Measurements from ENCODE around the gene PGAM1.

The PGAM1 gene

GRCh38 chr10:97427571-97428179, 1.7 kb downstream of the PGAM1 start:
- H2BK120ac ChIP-seq (ENCODE audit: low read depth, low read length) = no peak overlapping the region
- H3K4me2 ChIP-seq (ENCODE audit: insufficient read depth, low read length, poor library complexity, severe bottlenecking) = peak overlapping the region; percentile 63
- DNase-seq (ENCODE audit: low spot score) = peak; percentile 63
- H2BK12ac ChIP-seq (ENCODE audit: low read length) = no peak overlapping the region
- no CpG with 5 or more reads among the region's 9 CpGs for WGBS, 2 donors (ENCODE audit: extremely low coverage in 2 of 2, insufficient read length in 2 of 2, insufficient replicate concordance in 1 of 2)
- H3K14ac ChIP-seq (ENCODE audit: low read length) = no peak overlapping the region
- H2AK5ac ChIP-seq (ENCODE audit: low read depth, low read length) = no peak overlapping the region
- no peak overlapping the region for H2BK15ac ChIP-seq (ENCODE audit: low read length)
- H3K4ac ChIP-seq (ENCODE audit: low read length) = no peak overlapping the region
- no peak overlapping the region for H2BK5ac ChIP-seq (ENCODE audit: low read length)
- H3K23ac ChIP-seq (ENCODE audit: low read depth, low read length, poor library complexity) = no peak overlapping the region
- H3K79me1 ChIP-seq (ENCODE audit: low read depth, low read length) = peaks cover 4% of the 10 kb centered on the region
- H2AFZ ChIP-seq (ENCODE audit: low read length) = no peak overlapping the region
- H3K4me1 ChIP-seq (ENCODE audit: control insufficient read depth in 2 of 2, insufficient read depth in 1 of 2, low read depth in 1 of 2, low read length in 2 of 2) = peaks cover 6% of the 10 kb centered on the region in 2 donors
- no peak overlapping the region for H4K91ac ChIP-seq (ENCODE audit: low read depth, low read length, poor library complexity)
- H4K8ac ChIP-seq (ENCODE audit: low read depth, low read length) = no peak overlapping the region
- H3K9me3 ChIP-seq (replicated peaks in 1 of 2; ENCODE audit: control insufficient read depth in 2 of 2, insufficient read depth in 1 of 2, low read depth in 1 of 2, low read length in 2 of 2) = no peaks in the 10 kb centered on the region
- H3K4me3 ChIP-seq (ENCODE audit: low read length in 2 of 2) = peak overlapping the region; percentile 98 to 100
- peaks cover 21 to 45% of the 10 kb centered on the region in 2 donors for H3K36me3 ChIP-seq (replicated peaks in 1 of 2; ENCODE audit: control insufficient read depth in 2 of 2, insufficient read depth in 2 of 2, low read length in 2 of 2)
- H3K27ac ChIP-seq (replicated peaks; ENCODE audit: low read length) = peak overlapping the region; percentile 85
- H3K18ac ChIP-seq (ENCODE audit: low read length) = no peak overlapping the region
- peak overlapping the region; percentile 14 for H3K9ac ChIP-seq (ENCODE audit: low read depth, low read length, poor library complexity)
- no peaks in the 10 kb centered on the region for H3K27me3 ChIP-seq (ENCODE audit: control insufficient read depth in 3 of 3, insufficient read depth in 3 of 3, low read depth in 1 of 3, low read length in 3 of 3)

GRCh38 chr10:97428572-97428981, 2.6 kb downstream of the PGAM1 start:
- Histone ChIP-seq H2BK5ac (ENCODE audit: low read length) (no peak overlapping the region), H3K27ac (replicated peaks; ENCODE audit: low read length) (peak overlapping the region; percentile 29), H3K4me3 (ENCODE audit: low read length in 2 of 2) (peak overlapping the region in 1 of 2 donors; percentile 98), H3K27me3 (ENCODE audit: control insufficient read depth in 3 of 3, insufficient read depth in 3 of 3, low read depth in 1 of 3, low read length in 3 of 3) (no peaks in the 10 kb centered on the region), H2AK5ac (ENCODE audit: low read depth, low read length) (no peak overlapping the region), H3K79me1 (ENCODE audit: low read depth, low read length) (peaks cover 4% of the 10 kb centered on the region), H4K8ac (ENCODE audit: low read depth, low read length) (no peak overlapping the region), H3K23ac (ENCODE audit: low read depth, low read length, poor library complexity) (no peak overlapping the region), H3K9me3 (replicated peaks in 1 of 2; ENCODE audit: control insufficient read depth in 2 of 2, insufficient read depth in 1 of 2, low read depth in 1 of 2, low read length in 2 of 2) (no peaks in the 10 kb centered on the region), H3K4me1 (ENCODE audit: control insufficient read depth in 2 of 2, insufficient read depth in 1 of 2, low read depth in 1 of 2, low read length in 2 of 2) (peaks cover 6% of the 10 kb centered on the region in 2 donors), H2BK15ac (ENCODE audit: low read length) (no peak overlapping the region), H3K14ac (ENCODE audit: low read length) (no peak overlapping the region), H2AFZ (ENCODE audit: low read length) (no peak overlapping the region), H3K36me3 (replicated peaks in 1 of 2; ENCODE audit: control insufficient read depth in 2 of 2, insufficient read depth in 2 of 2, low read length in 2 of 2) (peaks cover 25 to 50% of the 10 kb centered on the region in 2 donors), H4K91ac (ENCODE audit: low read depth, low read length, poor library complexity) (no peak overlapping the region), H2BK120ac (ENCODE audit: low read depth, low read length) (no peak overlapping the region), H2BK12ac (ENCODE audit: low read length) (no peak overlapping the region), H3K18ac (ENCODE audit: low read length) (no peak overlapping the region), H3K4ac (ENCODE audit: low read length) (no peak overlapping the region), H3K4me2 (ENCODE audit: insufficient read depth, low read length, poor library complexity, severe bottlenecking) (peak overlapping the region; percentile 15), H3K9ac (ENCODE audit: low read depth, low read length, poor library complexity) (no peak overlapping the region)
- WGBS, 2 donors (ENCODE audit: extremely low coverage in 2 of 2, insufficient read length in 2 of 2, insufficient replicate concordance in 1 of 2) = no CpG with 5 or more reads among the region's 4 CpGs
- no peak for DNase-seq (ENCODE audit: low spot score)

- no peak overlapping the region for H3K14ac ChIP-seq (ENCODE audit: low read length)
- H2AFZ ChIP-seq (ENCODE audit: low read length) = no peak overlapping the region
- H3K36me3 ChIP-seq (replicated peaks in 1 of 2; ENCODE audit: control insufficient read depth in 2 of 2, insufficient read depth in 2 of 2, low read length in 2 of 2) = peaks cover 42 to 88% of the 10 kb centered on the region in 2 donors
- no peak overlapping the region for H2BK15ac ChIP-seq (ENCODE audit: low read length)
- no peak overlapping the region for H2AK5ac ChIP-seq (ENCODE audit: low read depth, low read length)
- no peak overlapping the region for H3K27ac ChIP-seq (replicated peaks; ENCODE audit: low read length)
- no peaks in the 10 kb centered on the region for H3K79me1 ChIP-seq (ENCODE audit: low read depth, low read length)
- no peak overlapping the region for H3K4ac ChIP-seq (ENCODE audit: low read length)
- no peak for DNase-seq (ENCODE audit: low spot score)
- H4K8ac ChIP-seq (ENCODE audit: low read depth, low read length) = no peak overlapping the region
- H3K4me1 ChIP-seq (ENCODE audit: control insufficient read depth in 2 of 2, insufficient read depth in 1 of 2, low read depth in 1 of 2, low read length in 2 of 2) = no peaks in the 10 kb centered on the region
- no peak overlapping the region for H4K91ac ChIP-seq (ENCODE audit: low read depth, low read length, poor library complexity)
- H3K9me3 ChIP-seq (replicated peaks in 1 of 2; ENCODE audit: control insufficient read depth in 2 of 2, insufficient read depth in 1 of 2, low read depth in 1 of 2, low read length in 2 of 2) = no peaks in the 10 kb centered on the region
- no peak overlapping the region for H3K18ac ChIP-seq (ENCODE audit: low read length)
- no peak overlapping the region for H2BK120ac ChIP-seq (ENCODE audit: low read depth, low read length)
- H2BK12ac ChIP-seq (ENCODE audit: low read length) = no peak overlapping the region
- no peak overlapping the region for H3K23ac ChIP-seq (ENCODE audit: low read depth, low read length, poor library complexity)
- no peak overlapping the region for H2BK5ac ChIP-seq (ENCODE audit: low read length)
- H3K27me3 ChIP-seq (ENCODE audit: control insufficient read depth in 3 of 3, insufficient read depth in 3 of 3, low read depth in 1 of 3, low read length in 3 of 3) = no peaks in the 10 kb centered on the region
- H3K4me2 ChIP-seq (ENCODE audit: insufficient read depth, low read length, poor library complexity, severe bottlenecking) = no peak overlapping the region
- no peak overlapping the region for H3K9ac ChIP-seq (ENCODE audit: low read depth, low read length, poor library complexity)
- H3K4me3 ChIP-seq (ENCODE audit: low read length in 2 of 2) = no peak overlapping the region
Measured at GRCh38 chr10:97434055-97434454, 8.1 kb downstream of the PGAM1 start.

- Histone ChIP-seq H2BK12ac (ENCODE audit: low read length) (no peak overlapping the region), H3K4me1 (ENCODE audit: control insufficient read depth in 2 of 2, insufficient read depth in 1 of 2, low read depth in 1 of 2, low read length in 2 of 2) (no peaks in the 10 kb centered on the region), H3K9me3 (replicated peaks in 1 of 2; ENCODE audit: control insufficient read depth in 2 of 2, insufficient read depth in 1 of 2, low read depth in 1 of 2, low read length in 2 of 2) (no peaks in the 10 kb centered on the region), H2AFZ (ENCODE audit: low read length) (no peak overlapping the region), H3K18ac (ENCODE audit: low read length) (no peak overlapping the region), H2BK5ac (ENCODE audit: low read length) (no peak overlapping the region), H2BK120ac (ENCODE audit: low read depth, low read length) (no peak overlapping the region), H4K91ac (ENCODE audit: low read depth, low read length, poor library complexity) (no peak overlapping the region), H3K27me3 (ENCODE audit: control insufficient read depth in 3 of 3, insufficient read depth in 3 of 3, low read depth in 1 of 3, low read length in 3 of 3) (no peaks in the 10 kb centered on the region), H3K4ac (ENCODE audit: low read length) (no peak overlapping the region), H3K14ac (ENCODE audit: low read length) (no peak overlapping the region), H3K79me1 (ENCODE audit: low read depth, low read length) (no peaks in the 10 kb centered on the region), H3K9ac (ENCODE audit: low read depth, low read length, poor library complexity) (peak overlapping the region; percentile 57), H3K36me3 (replicated peaks in 1 of 2; ENCODE audit: control insufficient read depth in 2 of 2, insufficient read depth in 2 of 2, low read length in 2 of 2) (peaks cover 39 to 88% of the 10 kb centered on the region in 2 donors), H4K8ac (ENCODE audit: low read depth, low read length) (no peak overlapping the region), H3K27ac (replicated peaks; ENCODE audit: low read length) (no peak overlapping the region), H3K4me2 (ENCODE audit: insufficient read depth, low read length, poor library complexity, severe bottlenecking) (no peak overlapping the region), H2BK15ac (ENCODE audit: low read length) (no peak overlapping the region), H2AK5ac (ENCODE audit: low read depth, low read length) (no peak overlapping the region), H3K23ac (ENCODE audit: low read depth, low read length, poor library complexity) (no peak overlapping the region), H3K4me3 (ENCODE audit: low read length in 2 of 2) (no peak overlapping the region)
- no peak for DNase-seq (ENCODE audit: low spot score)
- WGBS, 2 donors (ENCODE audit: extremely low coverage in 2 of 2, insufficient read length in 2 of 2, insufficient replicate concordance in 1 of 2) = no CpG with 5 or more reads among the region's 1 CpG
Measured at GRCh38 chr10:97434557-97434956, 8.6 kb downstream of the PGAM1 start.

Measured in neuronal stem cell (in vitro differentiated cells).